Measurements from ENCODE around the gene ACTR5. TPM values are rescaled to one million over a fixed set of nuclear protein-coding genes. Genes with fewer than 3 reads are reported as not detected.
"Not testable (repeated sequence)": the region's sequence is repeated elsewhere in the genome, so short reads cannot be mapped to it uniquely, and the experiment has no call there.

Gene ACTR5
- total RNA-seq, 1 donor from 2014 or later: 14.1 TPM

DNA sequence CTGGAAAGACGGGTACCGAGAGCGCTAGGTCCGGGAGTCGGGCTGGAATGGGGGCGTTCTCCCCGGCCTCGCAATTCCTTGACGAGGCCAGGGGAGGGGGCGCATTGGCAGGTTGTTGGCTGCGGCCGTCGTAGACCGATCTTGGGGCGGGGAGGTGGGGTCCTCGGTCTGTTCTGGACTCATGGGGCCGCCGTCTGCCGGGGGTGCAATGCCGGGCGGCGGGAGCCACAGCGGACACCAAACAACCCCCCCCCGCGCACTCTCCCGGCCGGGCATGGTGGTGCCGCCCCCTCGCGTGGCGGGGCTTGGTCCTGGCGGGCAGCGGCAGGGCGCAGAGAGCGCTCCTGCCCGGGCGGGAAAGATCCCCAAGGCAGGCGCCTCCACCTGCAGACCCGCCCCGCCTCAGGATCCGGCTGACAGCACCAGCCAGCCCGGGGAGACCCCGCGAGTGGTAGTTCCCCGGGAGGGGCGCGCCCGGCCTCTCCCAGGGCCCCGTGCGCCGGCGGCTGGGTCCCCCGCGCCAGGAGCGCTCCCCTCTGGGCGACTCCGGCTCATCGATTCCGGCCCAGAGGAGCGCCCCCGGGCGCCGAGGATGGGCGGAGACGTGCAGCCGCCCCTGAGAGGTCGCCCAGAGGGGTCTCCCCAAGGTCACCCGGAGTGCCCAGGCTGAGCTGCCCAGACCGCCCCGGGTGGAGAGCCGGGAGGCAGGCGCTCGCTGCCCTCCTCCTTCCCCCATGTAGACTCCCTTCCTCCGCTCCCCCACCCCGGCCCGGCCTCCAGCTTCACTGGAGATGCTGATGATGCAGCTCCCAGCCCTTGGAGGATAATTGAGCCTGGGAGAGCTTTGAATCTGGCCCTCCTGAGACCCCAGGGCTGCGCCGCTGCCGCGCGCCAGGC, 57.9 kb downstream of the ACTR5 start:
- peak; percentile 59 for DNase-seq

DNA sequence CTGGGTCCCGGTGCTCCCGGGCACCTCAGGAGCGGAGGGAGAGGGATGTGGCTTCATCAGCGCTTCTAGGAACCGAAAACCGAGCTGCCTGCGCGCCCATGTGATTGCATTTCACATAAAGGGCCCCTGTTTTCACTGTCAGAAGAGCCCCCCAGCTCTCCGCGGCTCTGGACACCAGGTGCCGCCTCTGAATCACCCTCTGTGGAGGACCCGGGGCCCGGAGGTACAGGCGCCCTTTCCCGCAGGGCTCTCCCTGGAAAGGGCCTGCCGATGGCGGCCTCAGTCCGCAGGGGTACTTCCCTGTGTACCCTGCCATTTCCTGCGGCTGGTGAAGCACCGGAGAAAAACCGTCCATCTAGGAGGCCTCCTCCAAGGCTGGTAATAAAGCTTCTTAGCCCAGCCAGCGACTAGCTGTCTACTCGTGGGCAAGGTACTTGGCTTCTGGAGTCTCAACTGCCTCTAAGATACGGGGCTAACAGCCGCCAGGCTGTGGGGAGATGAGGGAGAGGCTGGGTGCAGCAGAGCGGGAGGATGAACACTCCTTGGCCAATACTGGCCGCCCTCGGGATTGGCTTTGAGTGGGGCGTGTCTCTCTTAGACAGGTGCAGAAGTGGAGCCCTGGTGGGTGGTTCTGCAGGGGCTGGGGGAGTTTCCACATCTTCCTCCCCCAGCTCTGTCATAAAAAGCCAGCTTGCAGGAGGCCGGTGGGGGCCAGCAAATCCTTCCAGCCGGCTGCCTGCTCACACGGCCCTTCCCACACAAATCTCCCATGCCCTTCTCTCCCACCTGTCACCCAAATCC, 58.8 kb downstream of the ACTR5 start:
- no peak for DNase-seq

DNA sequence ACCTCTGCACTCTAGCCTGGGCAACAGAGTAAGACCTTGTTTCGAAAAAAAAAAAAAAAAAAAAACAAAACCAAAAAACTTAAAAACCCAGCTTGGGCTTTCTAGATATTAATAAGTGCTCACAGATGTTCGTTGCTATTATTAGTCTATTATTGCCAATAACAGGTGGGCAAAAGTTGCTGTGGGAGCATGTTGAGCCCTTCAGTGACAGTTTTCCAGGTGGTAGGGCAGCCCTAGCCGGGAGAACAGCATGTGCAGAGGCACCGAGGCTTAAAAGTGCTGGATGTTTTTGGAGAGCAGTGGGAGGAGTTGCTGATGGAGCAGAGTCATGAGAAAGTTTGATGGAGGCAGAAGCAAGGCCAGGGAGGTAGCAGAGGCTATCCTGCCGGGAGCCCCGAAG, 61.7 kb downstream of the ACTR5 start:
- DNase-seq: no peak

DNA sequence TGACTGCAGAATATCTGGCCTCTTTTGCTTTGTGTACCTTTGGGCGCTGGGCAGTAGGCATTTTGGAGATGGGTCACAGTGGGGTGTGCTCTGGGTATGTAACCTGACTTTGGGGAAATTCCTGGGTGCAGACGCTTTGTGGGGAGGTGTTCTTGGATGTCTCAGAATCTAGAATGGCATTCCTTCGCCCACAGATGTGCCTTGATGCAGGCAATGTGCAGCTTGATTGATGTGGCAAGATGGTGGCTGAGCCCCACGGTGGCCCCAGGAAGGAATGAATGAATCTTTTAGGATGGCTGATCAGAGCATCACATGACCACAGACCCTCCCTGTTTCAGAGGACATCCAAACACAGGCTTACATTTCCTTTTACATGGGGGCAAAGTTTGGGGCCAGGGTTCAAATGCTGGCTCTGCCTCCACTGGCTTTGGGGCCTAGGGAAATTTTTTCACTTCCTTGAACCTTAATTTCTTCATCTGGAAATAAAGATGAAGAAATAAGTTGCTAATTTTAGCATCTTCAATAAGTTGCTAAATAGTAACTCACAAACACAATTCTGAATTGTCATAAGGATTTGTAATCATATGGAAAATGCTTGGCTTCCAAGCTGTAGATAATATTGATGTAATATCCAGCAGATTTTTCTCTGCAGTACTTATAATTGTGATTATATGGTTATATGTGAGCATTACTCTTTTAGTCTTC, 62.8 kb downstream of the ACTR5 start:
- no peak for DNase-seq

DNA sequence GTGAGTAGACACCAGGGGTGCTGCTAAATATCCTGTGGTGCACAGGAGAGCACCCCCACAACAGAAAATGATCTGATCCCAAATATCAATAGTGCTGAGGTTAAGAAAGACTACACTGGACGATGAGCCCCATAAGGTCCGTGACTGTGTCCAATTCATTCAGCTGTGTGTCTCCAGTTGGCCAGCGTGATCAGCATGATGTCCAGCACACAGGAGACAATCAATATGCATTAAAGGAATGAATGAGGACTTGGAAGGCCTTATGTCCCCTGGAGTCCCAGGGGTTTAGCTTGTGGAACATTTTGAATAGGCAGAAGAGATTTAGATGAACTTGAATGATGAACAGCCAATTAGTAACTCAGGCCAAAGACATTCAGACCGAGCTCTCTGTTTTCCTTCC, 63.5 kb downstream of the ACTR5 start:
- DNase-seq: no peak

DNA sequence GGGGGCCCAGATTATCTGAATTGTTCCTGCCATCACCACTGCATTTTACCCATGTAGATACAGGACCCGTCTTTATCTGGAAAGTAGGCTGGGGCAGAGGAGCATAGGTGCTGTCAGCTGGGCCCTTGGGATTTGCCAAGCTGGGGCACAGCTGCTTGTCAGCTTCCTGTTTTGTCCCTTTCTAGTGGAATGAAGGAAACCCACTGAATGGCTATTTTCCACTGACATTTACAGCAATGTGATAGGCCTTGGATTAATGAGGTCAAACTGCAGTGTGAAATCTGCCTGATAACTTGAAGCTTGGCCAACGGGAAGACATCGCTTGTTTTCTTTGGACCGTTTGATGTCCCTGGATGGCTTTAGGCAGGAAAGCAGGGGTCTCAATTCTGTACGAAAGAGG, 63.9 kb downstream of the ACTR5 start:
- DNase-seq: peak; percentile 90

DNA sequence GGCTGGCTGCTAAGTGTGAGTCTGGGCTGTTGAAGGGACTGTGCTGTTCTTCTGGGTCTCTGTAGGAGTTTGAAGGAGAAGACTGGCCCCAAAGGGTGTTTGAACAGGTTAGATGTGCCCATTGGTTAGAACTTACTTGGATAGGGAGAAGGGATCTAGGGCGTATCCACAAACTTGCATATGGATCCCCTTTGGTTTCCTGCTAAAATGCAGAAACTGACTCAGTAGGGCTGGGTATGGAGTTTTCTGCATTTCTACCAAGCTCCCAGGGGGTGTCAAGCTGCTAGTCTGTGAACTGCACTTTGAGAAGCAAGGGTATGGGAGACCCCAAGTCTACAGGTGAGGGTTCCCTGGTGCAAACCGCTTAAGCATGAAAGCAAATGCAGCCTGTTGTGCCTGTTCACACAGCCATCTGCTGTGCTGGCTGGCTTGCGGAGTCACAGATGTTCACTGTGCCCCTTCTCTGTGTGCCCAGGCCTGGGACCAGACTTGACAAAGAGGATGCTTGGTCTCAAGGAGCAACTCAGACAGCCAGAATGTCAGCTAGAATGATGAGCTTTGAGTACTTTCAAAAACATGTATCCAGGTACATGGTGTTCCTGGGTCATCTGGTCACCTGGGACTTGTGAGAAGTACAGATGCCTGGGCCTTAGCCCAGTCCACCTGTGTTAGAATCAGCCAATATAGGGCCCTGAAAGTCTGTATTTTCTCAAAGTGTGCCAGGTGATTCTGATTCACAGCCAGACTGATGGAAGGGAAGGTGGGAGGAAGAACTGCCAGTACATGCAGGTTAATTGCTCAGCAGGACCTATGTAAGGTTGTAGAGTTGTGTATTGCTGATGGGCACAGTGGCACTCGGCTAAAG, 64.7 kb downstream of the ACTR5 start:
- DNase-seq: no peak

DNA sequence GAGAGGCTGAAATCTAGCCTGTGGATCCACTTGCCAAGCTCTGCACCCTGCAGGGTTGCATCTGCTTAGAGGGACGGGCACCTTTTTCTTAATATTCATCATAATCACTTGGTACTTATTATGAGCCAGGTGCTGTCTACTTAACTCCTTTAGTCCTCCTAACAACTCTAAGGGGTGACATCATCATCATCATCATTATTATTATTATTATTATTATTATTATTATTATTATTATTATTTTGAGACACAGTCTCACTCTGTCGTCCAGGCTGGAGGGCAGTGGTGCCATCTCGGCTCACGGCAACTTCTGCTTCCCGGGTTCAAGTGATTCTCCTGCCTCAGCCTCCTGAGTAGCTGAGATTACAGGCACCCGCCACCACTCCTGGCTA, 65.3 kb downstream of the ACTR5 start:
- not testable (repeated sequence) for DNase-seq

DNA sequence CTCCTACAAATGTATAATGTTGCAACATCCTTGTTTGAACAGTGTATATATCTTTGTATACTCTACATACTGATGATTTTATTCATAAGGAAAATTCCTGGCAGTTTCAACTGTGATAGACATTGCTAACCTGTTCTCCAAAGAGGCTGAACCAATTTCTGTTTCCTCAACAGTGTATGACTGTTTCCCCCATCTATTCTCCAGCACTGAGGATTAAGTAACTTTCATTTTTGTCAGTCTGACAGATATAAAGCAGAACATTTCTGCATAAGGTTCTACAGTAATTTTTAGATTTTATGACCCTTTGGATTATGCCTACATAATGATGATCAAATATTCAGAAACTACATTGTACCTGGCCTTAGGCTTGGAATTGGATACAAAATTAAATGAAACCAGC, 67.2 kb downstream of the ACTR5 start:
- DNase-seq: no peak

DNA sequence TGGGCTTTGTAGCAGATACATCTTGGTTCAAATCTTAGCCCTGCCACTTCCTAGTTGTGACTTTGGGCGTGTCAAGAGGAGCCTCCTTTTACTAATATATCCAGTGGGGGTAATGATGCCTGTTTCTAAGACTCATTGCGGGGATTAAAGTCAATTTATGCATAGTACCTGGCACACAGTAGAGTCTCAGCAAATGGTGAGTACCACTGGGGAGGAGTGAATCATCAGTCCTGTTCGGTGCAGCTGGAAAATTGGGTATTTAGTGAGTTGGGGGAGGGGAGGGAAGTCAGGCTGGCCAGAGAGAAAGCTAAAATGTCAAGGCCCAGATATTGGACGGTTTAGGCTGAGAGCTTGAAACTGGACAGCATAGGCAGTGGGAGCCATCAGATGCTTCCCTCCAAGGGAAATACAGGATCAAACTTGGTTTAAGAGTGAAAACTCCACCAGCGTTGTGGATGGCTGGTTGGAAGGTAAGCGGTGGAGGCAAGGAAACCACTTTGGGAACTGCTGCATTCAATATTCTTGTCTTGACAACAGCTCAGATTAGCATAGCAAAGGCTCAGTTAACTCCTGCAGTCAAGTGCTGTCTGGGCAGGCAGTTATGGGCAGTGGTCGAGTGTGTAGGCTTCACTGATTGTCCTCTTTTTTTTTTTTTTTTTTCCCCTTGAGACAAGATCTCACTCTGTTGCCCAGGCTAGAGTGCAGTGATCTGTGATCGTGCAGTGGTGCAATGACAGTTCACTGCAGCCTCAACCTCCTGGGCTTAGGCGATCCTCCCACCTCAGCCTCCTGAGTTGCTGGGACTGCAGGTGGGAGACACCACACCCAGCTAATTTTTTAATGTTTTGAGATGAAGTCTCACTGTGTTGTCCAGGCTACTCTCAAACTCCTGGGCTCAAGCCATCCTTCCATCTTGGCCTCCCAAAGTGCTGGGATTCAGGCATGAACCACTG, 70.1 kb downstream of the ACTR5 start:
- no peak for DNase-seq

Other genes starting within 250 kb of the ACTR5 start
- not detected in 2 replicates for gene ADIG, start 167.3 kb upstream of the ACTR5 start, total RNA-seq
- gene ARHGAP40, start 146.7 kb upstream of the ACTR5 start, total RNA-seq: 0.09 TPM in 1 of 2 replicates, not detected in the other
- gene SLC32A1, start 24.0 kb upstream of the ACTR5 start, total RNA-seq: 0.05 TPM in 1 of 2 replicates, not detected in the other
- gene PPP1R16B, start 57.2 kb downstream of the ACTR5 start, total RNA-seq: 247 and 304 TPM in 2 replicates
- 23.5 and 67.6 TPM in 2 replicates for gene FAM83D, start 178.0 kb downstream of the ACTR5 start, total RNA-seq
- 12.9 and 13.3 TPM in 2 replicates for gene DHX35, start 213.9 kb downstream of the ACTR5 start, total RNA-seq